Skin epidermis (tissue), 12 donors: ENCODE results near the gene PPP2R5D.
"Not testable (repeated sequence)": the region's sequence is repeated elsewhere in the genome, so short reads cannot be mapped to it uniquely, and the experiment has no call there.

Experiments used
- H3K27ac ChIP-seq, 21 experiments: fragments of 200-600 bp; sonication (generic) in 11 of 21; one replicate each; pipeline ENCODE4 v1.5.0; 2020; ENCODE audit warnings: mild to moderate bottlenecking in 3 of 21, inconsistent platforms in 2 of 21, moderate library complexity in 2 of 21
- H3K4me3 ChIP-seq, 7 experiments: fragments of 200-600 bp; sonication (generic) in 2 of 7; one replicate each; pipeline ENCODE4 v1.5.0; 2020; ENCODE audit warnings: inconsistent platforms in 2 of 7, mild to moderate bottlenecking in 2 of 7, moderate library complexity in 1 of 7

Gene PPP2R5D

GRCh38 chr6:42987533-42988451, 3.4 kb downstream of the PPP2R5D start:
- H3K27ac ChIP-seq: peak overlapping the region in 1 of 21 experiments; percentile 31
- no peak overlapping the region for H3K4me3 ChIP-seq

GRCh38 chr6:42988486-42989020, 4.2 kb downstream of the PPP2R5D start:
- H3K27ac ChIP-seq: no peak overlapping the region
- no peak overlapping the region for H3K4me3 ChIP-seq

- Histone ChIP-seq H3K4me3 (no peak overlapping the region), H3K27ac (no peak overlapping the region)
Measured at GRCh38 chr6:42989923-42990322, 5.6 kb downstream of the PPP2R5D start.

- Histone ChIP-seq H3K4me3 (no peak overlapping the region), H3K27ac (no peak overlapping the region)
Measured at GRCh38 chr6:42993445-42993844, 9.1 kb downstream of the PPP2R5D start.

- no peak overlapping the region for H3K27ac ChIP-seq
- H3K4me3 ChIP-seq: no peak overlapping the region
Measured at GRCh38 chr6:42996513-42996912, 12.1 kb downstream of the PPP2R5D start.

- H3K27ac ChIP-seq, H3K4me3 ChIP-seq: not testable (repeated sequence)
Measured at GRCh38 chr6:42998205-42998604, 13.8 kb downstream of the PPP2R5D start.

- no peak overlapping the region for H3K4me3 ChIP-seq
- no peak overlapping the region for H3K27ac ChIP-seq
Measured at GRCh38 chr6:43001843-43002242, 17.5 kb downstream of the PPP2R5D start.

GRCh38 chr6:43005844-43006243, 21.5 kb downstream of the PPP2R5D start:
- Histone ChIP-seq H3K27ac (no peak overlapping the region), H3K4me3 (no peak overlapping the region)

- no peak overlapping the region for H3K4me3 ChIP-seq
- no peak overlapping the region for H3K27ac ChIP-seq
Measured at GRCh38 chr6:43006251-43006650, 21.9 kb downstream of the PPP2R5D start.

- no peak overlapping the region for H3K27ac ChIP-seq
- no peak overlapping the region for H3K4me3 ChIP-seq
Measured at GRCh38 chr6:43007126-43007525, 22.8 kb downstream of the PPP2R5D start.

- H3K4me3 ChIP-seq: no peak overlapping the region
- H3K27ac ChIP-seq: no peak overlapping the region
Measured at GRCh38 chr6:43009124-43009523, 24.8 kb downstream of the PPP2R5D start.

GRCh38 chr6:43011207-43011606, 26.8 kb downstream of the PPP2R5D start:
- H3K27ac ChIP-seq: no peak overlapping the region
- no peak overlapping the region for H3K4me3 ChIP-seq

- Histone ChIP-seq H3K4me3 (peak overlapping the region in 3 of 7 experiments; percentile 60 to 78 (median 77)), H3K27ac (peak overlapping the region in 8 of 21 experiments; percentile 80 to 90 (median 85))
Measured at GRCh38 chr6:43012364-43012763, 28.0 kb downstream of the PPP2R5D start.

GRCh38 chr6:43013097-43013842, 28.9 kb downstream of the PPP2R5D start:
- peak overlapping the region; percentile 50 to 78 (median 73) for H3K4me3 ChIP-seq
- H3K27ac ChIP-seq: peak overlapping the region in 20 of 21 experiments; percentile 61 to 92 (median 82)

GRCh38 chr6:43013843-43014433, 29.6 kb downstream of the PPP2R5D start, which contains the start of the genes KLHDC3 and MEA1:
TSS of gene KLHDC3 (plus strand) at chr6:43014249. CDS start at chr6:43017193, 2,944 bp downstream.
TSS of gene MEA1 (minus strand) at chr6:43013946. CDS start at chr6:43013813, 133 bp downstream.
- peak within 1 kb of the TSS; percentile 50 to 78 (median 73) for H3K4me3 ChIP-seq
- peak within 1 kb of the TSS in 20 of 21 experiments; percentile 63 to 92 (median 83) for H3K27ac ChIP-seq

GRCh38 chr6:43014434-43014909, 30.1 kb downstream of the PPP2R5D start:
- Histone ChIP-seq H3K27ac (peak overlapping the region in 20 of 21 experiments; percentile 60 to 92 (median 80)), H3K4me3 (peak overlapping the region; percentile 50 to 78 (median 73))

GRCh38 chr6:43016176-43016942, 32.0 kb downstream of the PPP2R5D start:
- Histone ChIP-seq H3K27ac (peak overlapping the region in 10 of 21 experiments; percentile 2 to 79 (median 42)), H3K4me3 (no peak overlapping the region)

- Histone ChIP-seq H3K27ac (peak overlapping the region in 9 of 21 experiments; percentile 2 to 79 (median 38)), H3K4me3 (no peak overlapping the region)
Measured at GRCh38 chr6:43016943-43017334, 32.6 kb downstream of the PPP2R5D start.

GRCh38 chr6:43019152-43019551, 34.8 kb downstream of the PPP2R5D start:
- H3K4me3 ChIP-seq: no peak overlapping the region
- H3K27ac ChIP-seq: no peak overlapping the region
